ENCODE data around the gene GHR. TPM values are rescaled to one million over a fixed set of nuclear protein-coding genes. Genes with fewer than 3 reads are reported as not detected.
A peak's percentile ranks its signal among the peaks of the same experiment; 100 is the strongest.

Gene GHR
- total RNA-seq, 2 donors from 2014 or later, result 10.8 to 10.9 TPM

DNA sequence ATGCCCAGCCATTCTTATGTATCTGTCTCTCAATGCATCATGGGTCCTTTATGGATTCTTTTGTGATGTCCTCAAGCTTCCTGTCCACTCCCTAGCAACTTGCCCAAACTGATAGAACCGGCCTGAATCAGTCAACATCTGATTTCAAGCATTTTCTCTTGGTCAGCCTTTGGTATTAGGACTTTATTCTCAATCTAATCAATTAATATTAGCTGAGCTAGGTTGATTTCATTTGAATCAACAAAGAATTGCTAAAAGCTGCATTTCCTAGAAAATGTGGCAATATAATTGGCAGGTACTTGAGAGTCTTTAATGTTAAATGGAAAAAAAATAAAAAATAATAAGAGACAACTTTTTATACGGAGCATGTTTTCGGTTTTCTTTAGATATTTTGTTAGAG, 121.8 kb downstream of the GHR start:
- no peaks in the 10 kb centered on the region for H3K27me3 ChIP-seq

GRCh38 chr5:42547141-42547540, 123.9 kb downstream of the GHR start:
- no peak for TF ChIP-seq CTCF (IDR thresholded peaks at IDR 0.05)
- Histone ChIP-seq H3K9me3 (no peaks in the 10 kb centered on the region), H3K27ac (no peak overlapping the region), H3K36me3 (no peaks in the 10 kb centered on the region), H3K4me1 (peaks cover 0 to 44% of the 10 kb centered on the region in 2 donors), H3K27me3 (no peaks in the 10 kb centered on the region), H3K4me3 (no peak overlapping the region)
- no peak for DNase-seq (ENCODE audit: low spot score)

More for the DNA sequence above, 121.8 kb downstream of the GHR start:
- Histone ChIP-seq H3K4me1 (peaks cover 0 to 29% of the 10 kb centered on the region in 2 donors), H3K9me3 (peaks cover 0 to 5% of the 10 kb centered on the region in 2 donors), H3K36me3 (no peaks in the 10 kb centered on the region), H3K27ac (no peak overlapping the region), H3K4me3 (no peak overlapping the region)
- no peak for TF ChIP-seq CTCF (IDR thresholded peaks at IDR 0.05)
- no peak for DNase-seq (ENCODE audit: low spot score)

GRCh38 chr5:42547894-42548293, 124.7 kb downstream of the GHR start:
- Histone ChIP-seq H3K36me3 (no peaks in the 10 kb centered on the region), H3K27ac (no peak overlapping the region), H3K27me3 (no peaks in the 10 kb centered on the region), H3K9me3 (no peaks in the 10 kb centered on the region), H3K4me1 (peaks cover 0 to 50% of the 10 kb centered on the region in 2 donors), H3K4me3 (no peak overlapping the region)
- TF ChIP-seq CTCF (IDR thresholded peaks at IDR 0.05), result no peak
- DNase-seq (ENCODE audit: low spot score), result no peak

DNA sequence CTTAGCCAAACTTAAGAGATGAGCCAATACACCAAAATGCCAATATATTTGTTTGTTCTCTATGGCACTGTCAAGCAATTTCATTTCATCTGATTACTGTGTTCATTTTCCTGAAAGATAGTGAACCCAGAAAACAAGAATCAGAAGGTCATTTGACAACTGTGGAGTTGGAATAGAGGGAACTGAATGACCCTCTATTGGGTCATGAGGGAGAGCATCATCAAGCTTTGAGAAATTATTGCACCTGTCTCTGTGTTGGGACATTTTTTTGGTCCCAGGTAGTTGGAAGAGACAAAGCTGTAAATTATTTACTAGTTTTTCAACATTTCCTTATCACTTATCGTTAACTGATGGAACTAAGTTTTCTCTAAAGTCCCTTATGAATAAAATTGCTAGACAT, 129.4 kb downstream of the GHR start:
- Histone ChIP-seq H3K4me1 (peaks cover 0 to 55% of the 10 kb centered on the region in 2 donors), H3K27me3 (no peaks in the 10 kb centered on the region), H3K4me3 (no peak overlapping the region), H3K36me3 (no peaks in the 10 kb centered on the region), H3K9me3 (no peaks in the 10 kb centered on the region), H3K27ac (peak overlapping the region in 1 of 2 donors; percentile 20)
- DNase-seq (ENCODE audit: low spot score), result no peak
- TF ChIP-seq CTCF (IDR thresholded peaks at IDR 0.05), result no peak

- TF ChIP-seq CTCF (IDR thresholded peaks at IDR 0.05), result no peak
- H3K4me3 ChIP-seq, result no peak overlapping the region
- no peak for DNase-seq (ENCODE audit: low spot score)
- H3K4me1 ChIP-seq, result peaks cover 0 to 47% of the 10 kb centered on the region in 2 donors
- H3K9me3 ChIP-seq, result no peaks in the 10 kb centered on the region
- H3K27ac ChIP-seq, result no peak overlapping the region
- no peaks in the 10 kb centered on the region for H3K27me3 ChIP-seq
- no peaks in the 10 kb centered on the region for H3K36me3 ChIP-seq
Observed at GRCh38 chr5:42553461-42553860, 130.2 kb downstream of the GHR start.

- H3K36me3 ChIP-seq, result no peaks in the 10 kb centered on the region
- DNase-seq (ENCODE audit: low spot score), result no peak
- no peak overlapping the region for H3K4me3 ChIP-seq
- no peaks in the 10 kb centered on the region for H3K27me3 ChIP-seq
- H3K9me3 ChIP-seq, result no peaks in the 10 kb centered on the region
- no peak for TF ChIP-seq CTCF (IDR thresholded peaks at IDR 0.05)
- peaks cover 0 to 41% of the 10 kb centered on the region in 2 donors for H3K4me1 ChIP-seq
- no peak overlapping the region for H3K27ac ChIP-seq
Observed at GRCh38 chr5:42555010-42555409, 131.8 kb downstream of the GHR start.
